Kidney epithelial cell (primary cell): ENCODE measurements around the gene MAGI1. TPM values are rescaled to one million over a fixed set of nuclear protein-coding genes. Genes with fewer than 3 reads are reported as not detected.

Experiments
- DNase-seq: peaks from one replicate; pipeline ENCODE4 v3.0.0-alpha.2; 2010; ENCODE audit warnings: low read depth
- H3K27me3 ChIP-seq: 2 replicates; pipeline ENCODE4 v1.6.0; 2011; ENCODE audit warnings: low read length; ENCODE audit not compliant: control insufficient read depth, insufficient read depth
- H3K36me3 ChIP-seq: 2 replicates; pipeline ENCODE4 v1.5.1; 2011; ENCODE audit warnings: low read length; ENCODE audit not compliant: control insufficient read depth, insufficient read depth
- H3K4me3 ChIP-seq: 2 replicates; pipeline ENCODE4 v1.5.1; 2011; ENCODE audit warnings: low read depth, mild to moderate bottlenecking, control low read depth, low read length
- total RNA-seq: library from RNA; depleted of rRNA; stranded (reverse); fragments of >200 nt; gene quantifications from 2 replicates; pipeline ENCODE4 v1.2.3, GENCODE V29; 2015
- TF ChIP-seq, protein P1 (sequence below): IDR thresholded peaks from 2 replicates; pipeline ENCODE4 v1.5.1; 2011; ENCODE audit warnings: mild to moderate bottlenecking, moderate library complexity, low read length, control low read depth, inconsistent platforms; ENCODE audit not compliant: insufficient read depth, poor library complexity, severe bottlenecking

MAGI1 gene
- total RNA-seq, 1 donor from 2014 or later = 15.8 TPM

DNA sequence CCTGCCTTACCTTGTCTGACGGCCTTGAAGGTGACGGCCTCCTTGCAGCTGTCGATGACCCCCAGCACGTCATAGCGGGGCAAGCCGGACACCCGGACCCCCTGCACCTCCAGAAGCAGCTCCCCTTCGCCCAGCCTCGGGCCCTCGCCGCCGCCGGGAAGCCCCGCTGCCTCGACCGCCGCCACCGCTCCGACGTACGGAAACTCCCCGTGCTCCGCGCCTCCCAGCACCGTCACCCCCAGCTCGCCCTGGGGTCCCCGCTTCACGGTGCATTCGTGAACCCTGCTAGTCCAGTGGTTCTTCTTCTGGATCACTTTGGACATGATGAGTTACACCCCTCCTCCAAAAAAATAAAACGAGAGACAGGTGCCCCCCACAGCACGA lies 740 bp downstream of the MAGI1 start:
- DNase-seq = no peak
- Histone ChIP-seq H3K4me3 (peak overlapping the region; percentile 71), H3K27me3 (no peaks in the 10 kb centered on the region), H3K36me3 (no peaks in the 10 kb centered on the region)
- TF ChIP-seq, protein P1, sequence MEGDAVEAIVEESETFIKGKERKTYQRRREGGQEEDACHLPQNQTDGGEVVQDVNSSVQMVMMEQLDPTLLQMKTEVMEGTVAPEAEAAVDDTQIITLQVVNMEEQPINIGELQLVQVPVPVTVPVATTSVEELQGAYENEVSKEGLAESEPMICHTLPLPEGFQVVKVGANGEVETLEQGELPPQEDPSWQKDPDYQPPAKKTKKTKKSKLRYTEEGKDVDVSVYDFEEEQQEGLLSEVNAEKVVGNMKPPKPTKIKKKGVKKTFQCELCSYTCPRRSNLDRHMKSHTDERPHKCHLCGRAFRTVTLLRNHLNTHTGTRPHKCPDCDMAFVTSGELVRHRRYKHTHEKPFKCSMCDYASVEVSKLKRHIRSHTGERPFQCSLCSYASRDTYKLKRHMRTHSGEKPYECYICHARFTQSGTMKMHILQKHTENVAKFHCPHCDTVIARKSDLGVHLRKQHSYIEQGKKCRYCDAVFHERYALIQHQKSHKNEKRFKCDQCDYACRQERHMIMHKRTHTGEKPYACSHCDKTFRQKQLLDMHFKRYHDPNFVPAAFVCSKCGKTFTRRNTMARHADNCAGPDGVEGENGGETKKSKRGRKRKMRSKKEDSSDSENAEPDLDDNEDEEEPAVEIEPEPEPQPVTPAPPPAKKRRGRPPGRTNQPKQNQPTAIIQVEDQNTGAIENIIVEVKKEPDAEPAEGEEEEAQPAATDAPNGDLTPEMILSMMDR = no peak

GRCh38 chr3:66037330-66037985 lies 1.3 kb downstream of the MAGI1 start:
- no peaks in the 10 kb centered on the region for H3K27me3 ChIP-seq
- peak overlapping the region; percentile 71 for H3K4me3 ChIP-seq
- no peaks in the 10 kb centered on the region for H3K36me3 ChIP-seq
- no peak for DNase-seq
- TF ChIP-seq, protein P1 = peak; percentile 46

- TF ChIP-seq, protein P1 = no peak
- H3K27me3 ChIP-seq = no peaks in the 10 kb centered on the region
- H3K4me3 ChIP-seq = peak overlapping the region; percentile 71
- H3K36me3 ChIP-seq = no peaks in the 10 kb centered on the region
- DNase-seq = no peak
These were observed 2.1 kb downstream of the MAGI1 start for GRCh38 chr3:66036586-66037148.

- no peaks in the 10 kb centered on the region for H3K27me3 ChIP-seq
- DNase-seq = no peak
- H3K36me3 ChIP-seq = no peaks in the 10 kb centered on the region
- no peak overlapping the region for H3K4me3 ChIP-seq
- TF ChIP-seq, protein P1 = no peak
These were observed 2.8 kb downstream of the MAGI1 start for GRCh38 chr3:66035763-66036477.

GRCh38 chr3:66033241-66034138 lies 5.2 kb downstream of the MAGI1 start:
- no peaks in the 10 kb centered on the region for H3K27me3 ChIP-seq
- H3K36me3 ChIP-seq = no peaks in the 10 kb centered on the region
- TF ChIP-seq, protein P1 = no peak
- no peak overlapping the region for H3K4me3 ChIP-seq
- DNase-seq = no peak
